ENCODE results near the gene BPIFB1. TPM values are rescaled to one million over a fixed set of nuclear protein-coding genes. Genes with fewer than 3 reads are reported as not detected.

BPIFB1 gene
- total and polyA plus RNA-seq, 2 donors (not counting 3 experiments of a cell fraction or from before 2014, with no cell fraction given) = not detected

- Histone ChIP-seq H3K36me3 (ENCODE audit: control insufficient read depth in 2 of 2, extremely low read depth in 1 of 2, insufficient read depth in 2 of 2, low read length in 2 of 2) (no peaks in the 10 kb centered on the region), H3K4me1 (ENCODE audit: control insufficient read depth, extremely low read depth, insufficient read depth, low read length) (no peaks in the 10 kb centered on the region), H3K9me1 (replicated peaks; ENCODE audit: control insufficient read depth, extremely low read depth, insufficient read depth, low read length) (no peaks in the 10 kb centered on the region), H3K9me3 (replicated peaks; ENCODE audit: control insufficient read depth, insufficient read depth, low read length) (no peaks in the 10 kb centered on the region), H3K9ac (replicated peaks; ENCODE audit: extremely low read depth, insufficient read depth, low read length) (no peak overlapping the region), H2AFZ (ENCODE audit: low read depth, low read length) (no peak overlapping the region), H4K20me1 (replicated peaks; ENCODE audit: control insufficient read depth, extremely low read depth, insufficient read depth, low read length) (no peaks in the 10 kb centered on the region), H3K79me2 (ENCODE audit: control insufficient read depth, insufficient read depth, low read length) (no peaks in the 10 kb centered on the region), H3K27me3 (ENCODE audit: control insufficient read depth in 2 of 2, insufficient read depth in 2 of 2, low read length in 2 of 2) (no peaks in the 10 kb centered on the region), H3K4me2 (ENCODE audit: insufficient read depth, low read length) (no peak overlapping the region), H3K4me3 (replicated peaks in 1 of 3; ENCODE audit: insufficient read depth in 1 of 3, low read depth in 1 of 3, low read length in 3 of 3) (no peak overlapping the region), H3K27ac (ENCODE audit: insufficient read depth, low read depth, low read length) (no peak overlapping the region)
- dilution Hi-C loops (cut with MboI; ENCODE audit: extremely low pct_ligation_motif_present, low sequenced_read_pairs) (no loop called here), intact Hi-C loops (cut with micrococcal nuclease) (no loop called here)
- POLR2A ChIA-PET = no interaction called here
- TF ChIP-seq MYC (IDR thresholded peaks at IDR 0.05; ENCODE audit: low read depth, low read length) (no peak), POLR2AphosphoS5 (IDR thresholded peaks at IDR 0.05; ENCODE audit: insufficient read depth, low read depth, low read length) (no peak), GATA2 (IDR thresholded peaks at IDR 0.05; ENCODE audit: insufficient read depth, insufficient read length, low read depth, low read length) (no peak), JUN (IDR thresholded peaks at IDR 0.05; ENCODE audit: borderline replicate concordance, insufficient read depth, insufficient read length, low read depth) (no peak), MAX (IDR thresholded peaks at IDR 0.05; ENCODE audit: insufficient read depth, insufficient read length) (no peak)
- TF ChIP-seq, protein P1, sequence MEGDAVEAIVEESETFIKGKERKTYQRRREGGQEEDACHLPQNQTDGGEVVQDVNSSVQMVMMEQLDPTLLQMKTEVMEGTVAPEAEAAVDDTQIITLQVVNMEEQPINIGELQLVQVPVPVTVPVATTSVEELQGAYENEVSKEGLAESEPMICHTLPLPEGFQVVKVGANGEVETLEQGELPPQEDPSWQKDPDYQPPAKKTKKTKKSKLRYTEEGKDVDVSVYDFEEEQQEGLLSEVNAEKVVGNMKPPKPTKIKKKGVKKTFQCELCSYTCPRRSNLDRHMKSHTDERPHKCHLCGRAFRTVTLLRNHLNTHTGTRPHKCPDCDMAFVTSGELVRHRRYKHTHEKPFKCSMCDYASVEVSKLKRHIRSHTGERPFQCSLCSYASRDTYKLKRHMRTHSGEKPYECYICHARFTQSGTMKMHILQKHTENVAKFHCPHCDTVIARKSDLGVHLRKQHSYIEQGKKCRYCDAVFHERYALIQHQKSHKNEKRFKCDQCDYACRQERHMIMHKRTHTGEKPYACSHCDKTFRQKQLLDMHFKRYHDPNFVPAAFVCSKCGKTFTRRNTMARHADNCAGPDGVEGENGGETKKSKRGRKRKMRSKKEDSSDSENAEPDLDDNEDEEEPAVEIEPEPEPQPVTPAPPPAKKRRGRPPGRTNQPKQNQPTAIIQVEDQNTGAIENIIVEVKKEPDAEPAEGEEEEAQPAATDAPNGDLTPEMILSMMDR (IDR thresholded peaks at IDR 0.05; ENCODE audit: extremely low read depth in 1 of 2, insufficient read depth in 1 of 2, low read depth in 1 of 2, low read length in 2 of 2) = no peak
- DNase-seq (ENCODE audit: low read depth, low spot score) (no peak), FAIRE-seq (no peak)
- CTCF ChIA-PET = no interaction called here
- no TSS peak for BruUV-seq (replicated peaks)
Observed at GRCh38 chr20:33353013-33353402, 70.0 kb downstream of the BPIFB1 start.

Other genes with a start within 250 kb of the BPIFB1 start
- gene BPIFB3, start 229.3 kb upstream of the BPIFB1 start, total RNA-seq = not detected in 2 replicates
- gene BPIFB3, start 229.3 kb upstream of the BPIFB1 start, polyA plus RNA-seq = not detected in 2 replicates
- gene BPIFB4, start 203.6 kb upstream of the BPIFB1 start, total RNA-seq = not detected in 2 replicates
- not detected in 2 replicates for gene BPIFB4, start 203.6 kb upstream of the BPIFB1 start, polyA plus RNA-seq
- not detected in 2 replicates for gene BPIFA2, start 115.1 kb upstream of the BPIFB1 start, total RNA-seq
- gene BPIFA2, start 115.1 kb upstream of the BPIFB1 start, polyA plus RNA-seq = not detected in 2 replicates
- not detected in 2 replicates for gene BPIFA3, start 65.9 kb upstream of the BPIFB1 start, total RNA-seq
- not detected in 2 replicates for gene BPIFA3, start 65.9 kb upstream of the BPIFB1 start, polyA plus RNA-seq
- not detected in 2 replicates for gene BPIFA1, start 47.2 kb upstream of the BPIFB1 start, total RNA-seq
- not detected in 2 replicates for gene BPIFA1, start 47.2 kb upstream of the BPIFB1 start, polyA plus RNA-seq
- gene CDK5RAP1, start 118.3 kb downstream of the BPIFB1 start, total RNA-seq = 31.1 and 36.5 TPM in 2 replicates
- 26.2 and 30.8 TPM in 2 replicates for gene CDK5RAP1, start 118.3 kb downstream of the BPIFB1 start, polyA plus RNA-seq
- 5.2 and 6.1 TPM in 2 replicates for gene SNTA1, start 160.5 kb downstream of the BPIFB1 start, total RNA-seq
- 6.0 and 7.9 TPM in 2 replicates for gene SNTA1, start 160.5 kb downstream of the BPIFB1 start, polyA plus RNA-seq
- gene CBFA2T2, start 206.9 kb downstream of the BPIFB1 start, total RNA-seq = 9.9 and 10.7 TPM in 2 replicates
- 12.1 and 14.2 TPM in 2 replicates for gene CBFA2T2, start 206.9 kb downstream of the BPIFB1 start, polyA plus RNA-seq